Fibroblast of villous mesenchyme (primary cell): ENCODE measurements around the gene PCDHB12. TPM values are rescaled to one million over a fixed set of nuclear protein-coding genes. Genes with fewer than 3 reads are reported as not detected.
"Not testable (repeated sequence)": the region's sequence is repeated elsewhere in the genome, so short reads cannot be mapped to it uniquely, and the experiment has no call there.

ENCODE experiments used
- DNase-seq: peaks from one replicate; pipeline ENCODE4 v3.0.0-alpha.2; 2010; ENCODE audit warnings: low read depth
- H3K4me3 ChIP-seq: 2 replicates; pipeline ENCODE4 v1.5.1; 2011; ENCODE audit warnings: low read depth, mild to moderate bottlenecking, low read length
- total RNA-seq: library from RNA; depleted of rRNA; stranded (reverse); fragments of >200 nt; gene quantifications from 2 replicates; pipeline ENCODE4 v1.2.3, GENCODE V29; 2012
- TF ChIP-seq, protein P1 (sequence below): IDR thresholded peaks from 2 replicates; pipeline ENCODE4 v1.5.1; 2012; ENCODE audit warnings: low read depth, mild to moderate bottlenecking, low read length; ENCODE audit not compliant: insufficient read depth

Gene PCDHB12
- total RNA-seq, 1 donor = not detected

DNA sequence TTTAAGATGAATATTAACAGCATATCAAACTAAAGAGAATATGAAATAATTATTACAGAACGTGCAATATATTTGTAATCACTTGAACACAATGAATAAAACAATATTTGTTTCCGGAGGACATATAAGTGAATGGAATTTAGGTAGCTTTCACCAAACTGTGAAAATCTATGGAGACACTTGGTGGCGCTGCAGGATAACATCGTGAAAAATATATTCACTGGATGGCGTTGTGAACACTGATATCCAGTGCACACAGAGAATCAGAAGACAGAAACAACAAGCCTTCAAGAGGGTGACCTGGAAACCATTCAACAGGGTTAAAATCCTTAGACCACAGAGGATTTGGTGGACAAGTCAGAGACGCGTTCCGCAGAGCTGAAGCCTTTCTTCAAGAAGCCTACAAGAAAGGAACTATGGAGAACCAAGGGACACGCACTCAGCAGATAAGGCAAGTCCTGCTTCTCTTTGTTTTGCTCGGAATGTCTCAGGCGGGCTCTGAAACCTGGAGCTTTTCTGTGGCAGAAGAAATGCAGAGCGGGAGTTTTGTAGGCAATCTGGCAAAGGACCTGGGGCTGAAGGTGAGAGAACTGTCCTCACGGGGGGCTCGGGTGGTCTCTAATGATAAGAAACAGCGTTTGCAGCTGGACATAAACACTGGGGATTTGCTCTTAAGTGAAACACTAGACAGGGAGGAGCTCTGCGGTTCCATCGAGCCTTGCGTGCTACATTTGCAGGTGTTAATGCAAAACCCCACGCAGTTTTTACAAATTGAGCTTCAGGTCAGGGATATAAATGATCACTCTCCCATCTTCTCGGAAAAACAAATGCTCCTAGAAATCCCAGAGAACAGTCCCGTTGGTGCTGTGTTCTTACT lies 8.9 kb upstream of the PCDHB12 start, which contains the start of gene PCDHB11:
TSS of gene PCDHB11 (plus strand) at position 269 of the 877 bp plus-strand sequence. CDS start at position 417, 148 bp downstream.
- DNase-seq = no peak
- no peak within 1 kb of the TSS for H3K4me3 ChIP-seq
- TF ChIP-seq, protein P1, sequence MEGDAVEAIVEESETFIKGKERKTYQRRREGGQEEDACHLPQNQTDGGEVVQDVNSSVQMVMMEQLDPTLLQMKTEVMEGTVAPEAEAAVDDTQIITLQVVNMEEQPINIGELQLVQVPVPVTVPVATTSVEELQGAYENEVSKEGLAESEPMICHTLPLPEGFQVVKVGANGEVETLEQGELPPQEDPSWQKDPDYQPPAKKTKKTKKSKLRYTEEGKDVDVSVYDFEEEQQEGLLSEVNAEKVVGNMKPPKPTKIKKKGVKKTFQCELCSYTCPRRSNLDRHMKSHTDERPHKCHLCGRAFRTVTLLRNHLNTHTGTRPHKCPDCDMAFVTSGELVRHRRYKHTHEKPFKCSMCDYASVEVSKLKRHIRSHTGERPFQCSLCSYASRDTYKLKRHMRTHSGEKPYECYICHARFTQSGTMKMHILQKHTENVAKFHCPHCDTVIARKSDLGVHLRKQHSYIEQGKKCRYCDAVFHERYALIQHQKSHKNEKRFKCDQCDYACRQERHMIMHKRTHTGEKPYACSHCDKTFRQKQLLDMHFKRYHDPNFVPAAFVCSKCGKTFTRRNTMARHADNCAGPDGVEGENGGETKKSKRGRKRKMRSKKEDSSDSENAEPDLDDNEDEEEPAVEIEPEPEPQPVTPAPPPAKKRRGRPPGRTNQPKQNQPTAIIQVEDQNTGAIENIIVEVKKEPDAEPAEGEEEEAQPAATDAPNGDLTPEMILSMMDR = no peak

DNA sequence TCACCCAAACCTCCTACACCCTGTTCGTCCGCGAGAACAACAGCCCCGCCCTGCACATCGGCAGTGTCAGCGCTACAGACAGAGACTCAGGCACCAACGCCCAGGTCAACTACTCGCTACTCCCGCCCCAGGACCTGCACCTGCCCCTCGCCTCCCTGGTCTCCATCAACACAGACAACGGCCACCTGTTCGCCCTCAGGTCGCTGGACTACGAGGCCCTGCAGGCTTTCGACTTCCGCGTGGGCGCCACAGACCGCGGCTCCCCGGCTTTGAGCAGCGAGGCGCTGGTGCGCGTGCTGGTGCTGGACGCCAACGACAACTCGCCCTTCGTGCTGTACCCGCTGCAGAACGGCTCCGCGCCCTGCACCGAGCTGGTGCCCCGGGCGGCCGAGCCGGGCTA lies 7.4 kb upstream of the PCDHB12 start:
- not testable (repeated sequence) for H3K4me3 ChIP-seq, DNase-seq

DNA sequence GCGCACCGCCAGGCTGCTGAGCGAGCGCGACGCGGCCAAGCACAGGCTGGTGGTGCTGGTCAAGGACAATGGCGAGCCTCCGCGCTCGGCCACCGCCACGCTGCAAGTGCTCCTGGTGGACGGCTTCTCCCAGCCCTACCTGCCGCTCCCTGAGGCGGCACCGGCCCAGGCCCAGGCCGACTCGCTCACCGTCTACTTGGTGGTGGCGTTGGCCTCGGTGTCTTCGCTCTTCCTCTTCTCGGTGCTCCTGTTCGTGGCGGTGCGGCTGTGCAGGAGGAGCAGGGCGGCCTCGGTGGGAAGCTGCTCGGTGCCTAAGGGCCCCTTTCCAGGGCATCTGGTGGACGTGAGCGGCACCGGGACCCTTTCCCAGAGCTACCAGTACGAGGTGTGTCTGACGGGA lies 6.9 kb upstream of the PCDHB12 start:
- DNase-seq, H3K4me3 ChIP-seq: not testable (repeated sequence)

DNA sequence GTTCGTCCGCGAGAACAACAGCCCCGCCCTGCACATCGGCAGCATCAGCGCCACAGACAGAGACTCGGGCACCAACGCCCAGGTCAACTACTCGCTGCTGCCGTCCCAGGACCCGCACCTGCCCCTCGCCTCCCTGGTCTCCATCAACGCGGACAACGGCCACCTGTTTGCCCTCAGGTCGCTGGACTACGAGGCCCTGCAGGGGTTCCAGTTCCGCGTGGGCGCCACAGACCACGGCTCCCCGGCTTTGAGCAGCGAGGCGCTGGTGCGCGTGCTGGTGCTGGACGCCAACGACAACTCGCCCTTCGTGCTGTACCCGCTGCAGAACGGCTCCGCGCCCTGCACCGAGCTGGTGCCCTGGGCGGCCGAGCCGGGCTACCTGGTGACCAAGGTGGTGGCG lies 1.8 kb downstream of the PCDHB12 start:
- not testable (repeated sequence) for DNase-seq, H3K4me3 ChIP-seq

DNA sequence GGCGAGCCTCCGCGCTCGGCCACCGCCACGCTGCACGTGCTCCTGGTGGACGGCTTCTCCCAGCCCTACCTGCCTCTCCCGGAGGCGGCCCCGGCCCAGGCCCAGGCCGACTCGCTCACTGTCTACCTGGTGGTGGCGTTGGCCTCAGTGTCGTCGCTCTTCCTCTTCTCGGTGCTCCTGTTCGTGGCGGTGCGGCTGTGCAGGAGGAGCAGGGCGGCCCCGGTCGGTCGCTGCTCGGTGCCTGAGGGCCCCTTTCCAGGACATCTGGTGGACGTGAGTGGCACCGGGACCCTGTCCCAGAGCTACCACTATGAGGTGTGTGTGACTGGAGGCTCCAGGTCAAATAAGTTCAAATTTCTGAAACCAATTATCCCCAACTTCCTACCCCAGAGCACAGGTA lies 2.3 kb downstream of the PCDHB12 start:
- H3K4me3 ChIP-seq, DNase-seq: not testable (repeated sequence)

DNA sequence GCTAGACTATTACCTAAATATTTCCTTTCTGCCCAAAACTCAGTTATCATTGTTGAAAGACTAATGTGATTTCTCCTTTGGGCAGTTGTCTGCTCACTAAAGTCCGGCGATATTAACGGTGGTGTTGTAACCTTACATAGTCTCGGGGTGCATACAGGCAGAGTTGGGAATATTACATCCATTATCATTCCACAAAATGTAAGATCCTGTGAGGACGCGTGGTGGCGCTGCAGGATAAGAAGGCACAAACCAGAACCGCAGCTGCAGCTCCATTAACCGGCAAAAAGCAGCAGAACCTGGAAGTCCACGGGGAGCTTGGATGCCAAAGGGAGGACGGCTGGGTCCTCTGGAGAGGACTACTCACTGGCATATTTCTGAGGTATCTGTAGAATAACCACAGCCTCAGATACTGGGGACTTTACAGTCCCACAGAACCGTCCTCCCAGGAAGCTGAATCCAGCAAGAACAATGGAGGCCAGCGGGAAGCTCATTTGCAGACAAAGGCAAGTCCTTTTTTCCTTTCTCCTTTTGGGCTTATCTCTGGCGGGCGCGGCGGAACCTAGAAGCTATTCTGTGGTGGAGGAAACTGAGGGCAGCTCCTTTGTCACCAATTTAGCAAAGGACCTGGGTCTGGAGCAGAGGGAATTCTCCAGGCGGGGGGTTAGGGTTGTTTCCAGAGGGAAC lies 5.3 kb downstream of the PCDHB12 start, which contains the start of gene PCDHB13:
TSS of gene PCDHB13 (plus strand) at position 264 of the 684 bp plus-strand sequence. CDS start at position 469, 205 bp downstream.
- TF ChIP-seq, protein P1 = peak; percentile 17
- DNase-seq = peak; percentile 16
- H3K4me3 ChIP-seq = not testable (repeated sequence)

DNA sequence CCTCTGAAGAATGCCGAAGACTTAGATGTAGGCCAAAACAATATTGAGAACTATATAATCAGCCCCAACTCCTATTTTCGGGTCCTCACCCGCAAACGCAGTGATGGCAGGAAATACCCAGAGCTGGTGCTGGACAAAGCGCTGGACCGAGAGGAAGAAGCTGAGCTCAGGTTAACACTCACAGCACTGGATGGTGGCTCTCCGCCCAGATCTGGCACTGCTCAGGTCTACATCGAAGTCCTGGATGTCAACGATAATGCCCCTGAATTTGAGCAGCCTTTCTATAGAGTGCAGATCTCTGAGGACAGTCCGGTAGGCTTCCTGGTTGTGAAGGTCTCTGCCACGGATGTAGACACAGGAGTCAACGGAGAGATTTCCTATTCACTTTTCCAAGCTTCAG lies 6.1 kb downstream of the PCDHB12 start:
- H3K4me3 ChIP-seq, DNase-seq: not testable (repeated sequence)

DNA sequence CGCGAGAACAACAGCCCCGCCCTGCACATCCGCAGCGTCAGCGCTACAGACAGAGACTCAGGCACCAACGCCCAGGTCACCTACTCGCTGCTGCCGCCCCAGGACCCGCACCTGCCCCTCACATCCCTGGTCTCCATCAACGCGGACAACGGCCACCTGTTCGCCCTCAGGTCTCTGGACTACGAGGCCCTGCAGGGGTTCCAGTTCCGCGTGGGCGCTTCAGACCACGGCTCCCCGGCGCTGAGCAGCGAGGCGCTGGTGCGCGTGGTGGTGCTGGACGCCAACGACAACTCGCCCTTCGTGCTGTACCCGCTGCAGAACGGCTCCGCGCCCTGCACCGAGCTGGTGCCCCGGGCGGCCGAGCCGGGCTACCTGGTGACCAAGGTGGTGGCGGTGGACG lies 7.0 kb downstream of the PCDHB12 start:
- not testable (repeated sequence) for DNase-seq, H3K4me3 ChIP-seq

DNA sequence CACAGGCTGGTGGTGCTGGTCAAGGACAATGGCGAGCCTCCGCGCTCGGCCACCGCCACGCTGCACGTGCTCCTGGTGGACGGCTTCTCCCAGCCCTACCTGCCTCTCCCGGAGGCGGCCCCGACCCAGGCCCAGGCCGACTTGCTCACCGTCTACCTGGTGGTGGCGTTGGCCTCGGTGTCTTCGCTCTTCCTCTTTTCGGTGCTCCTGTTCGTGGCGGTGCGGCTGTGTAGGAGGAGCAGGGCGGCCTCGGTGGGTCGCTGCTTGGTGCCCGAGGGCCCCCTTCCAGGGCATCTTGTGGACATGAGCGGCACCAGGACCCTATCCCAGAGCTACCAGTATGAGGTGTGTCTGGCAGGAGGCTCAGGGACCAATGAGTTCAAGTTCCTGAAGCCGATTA lies 7.5 kb downstream of the PCDHB12 start:
- not testable (repeated sequence) for H3K4me3 ChIP-seq, DNase-seq

DNA sequence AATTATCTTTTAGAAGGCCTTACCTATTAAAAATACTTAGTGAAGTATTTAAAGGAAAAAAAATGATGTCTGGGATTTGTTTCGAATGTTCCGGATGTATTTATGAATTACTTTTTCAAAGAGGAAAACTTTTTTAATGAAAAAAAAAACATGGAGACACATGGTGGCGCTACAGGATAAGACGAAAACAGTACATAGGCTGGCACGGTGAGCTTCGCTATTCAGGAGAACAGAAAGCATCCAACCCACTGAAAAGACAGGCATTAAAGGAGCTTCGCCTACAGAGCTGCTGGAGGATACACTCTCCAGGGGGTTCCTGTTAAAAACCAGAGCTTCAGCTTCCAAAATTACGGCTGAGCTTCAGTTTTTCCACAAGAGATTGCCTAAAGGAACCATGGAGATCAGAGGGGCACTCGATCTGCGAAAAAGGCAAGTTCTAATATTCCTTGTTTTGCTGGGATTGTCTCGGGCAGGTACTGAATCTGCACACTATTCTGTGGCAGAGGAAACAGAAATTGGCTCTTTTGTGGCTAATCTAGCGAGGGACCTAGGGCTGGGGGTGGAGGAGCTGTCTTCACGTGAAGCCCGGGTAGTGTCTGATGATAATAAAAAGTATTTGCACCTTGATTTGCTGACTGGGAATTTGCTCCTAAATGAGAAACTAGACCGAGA lies 14.7 kb downstream of the PCDHB12 start, which contains the start of gene PCDHB14:
TSS of gene PCDHB14 (plus strand) at position 232 of the 672 bp plus-strand sequence. CDS start at position 395, 163 bp downstream.
- peak within 1 kb of the TSS; percentile 24 for H3K4me3 ChIP-seq
- DNase-seq = peak; percentile 27
- TF ChIP-seq, protein P1 = peak; percentile 25

GRCh38 chr5:141224844-141225243 lies 16.3 kb downstream of the PCDHB12 start:
- DNase-seq, H3K4me3 ChIP-seq: not testable (repeated sequence)

DNA sequence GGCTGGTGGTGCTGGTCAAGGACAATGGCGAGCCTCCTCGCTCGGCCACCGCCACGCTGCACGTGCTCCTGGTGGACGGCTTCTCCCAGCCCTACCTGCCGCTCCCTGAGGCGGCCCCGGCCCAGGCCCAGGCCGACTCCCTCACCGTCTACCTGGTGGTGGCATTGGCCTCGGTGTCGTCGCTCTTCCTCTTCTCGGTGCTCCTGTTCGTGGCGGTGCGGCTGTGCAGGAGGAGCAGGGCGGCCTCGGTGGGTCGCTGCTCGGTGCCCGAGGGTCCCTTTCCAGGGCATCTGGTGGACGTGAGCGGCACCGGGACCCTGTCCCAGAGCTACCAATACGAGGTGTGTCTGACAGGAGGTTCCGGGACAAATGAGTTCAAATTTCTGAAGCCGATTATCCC lies 16.9 kb downstream of the PCDHB12 start:
- not testable (repeated sequence) for DNase-seq

More for the DNA sequence above, 16.9 kb downstream of the PCDHB12 start:
- H3K4me3 ChIP-seq = not testable (repeated sequence)
